ENCODE data around the gene TXN2. TPM values are rescaled to one million over a fixed set of nuclear protein-coding genes. Genes with fewer than 3 reads are reported as not detected.
"Not testable (repeated sequence)": the region's sequence is repeated elsewhere in the genome, so short reads cannot be mapped to it uniquely, and the experiment has no call there.

Gene TXN2
- total and polyA plus RNA-seq, 4 donors, result 22.0 to 135 (median 85.1) TPM

DNA sequence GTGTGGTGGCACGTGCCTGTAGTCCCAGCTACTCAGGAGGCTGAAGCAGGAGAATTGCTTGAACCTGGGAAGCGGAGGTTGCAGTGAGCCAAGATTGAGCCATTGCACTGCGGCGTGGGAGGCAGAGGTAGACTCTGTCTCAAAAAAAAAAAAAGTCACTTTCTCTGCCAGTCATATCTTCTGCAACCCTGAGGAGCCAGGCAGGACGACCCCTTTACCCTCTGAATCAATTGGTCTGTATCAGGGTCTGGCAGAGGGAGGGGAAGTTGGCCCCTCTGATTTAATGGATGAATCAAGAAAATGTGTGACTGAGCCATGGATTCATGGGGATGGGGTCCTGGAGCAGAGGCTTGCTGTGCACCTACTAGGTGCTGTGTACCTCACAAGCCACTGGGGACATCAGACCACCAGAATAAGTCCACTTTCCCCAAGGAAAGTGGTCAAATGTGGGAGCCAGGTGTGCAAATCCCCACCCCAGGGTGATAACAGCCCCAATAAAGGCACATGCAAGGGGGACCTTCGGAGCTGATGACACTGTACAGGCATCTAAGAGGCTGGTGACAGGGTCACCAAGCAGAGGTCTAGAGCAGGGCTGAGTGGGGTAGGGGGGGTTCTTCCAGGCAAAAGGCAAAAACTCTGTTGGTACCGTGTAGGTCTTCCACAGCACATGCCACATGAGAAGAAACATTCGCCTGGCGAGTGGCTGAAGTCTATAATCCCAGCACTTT lies 29.0 kb downstream of the TXN2 start:
- Histone ChIP-seq H3K36me3 (ENCODE audit: control insufficient read depth, insufficient read depth, low read length) (no peaks in the 10 kb centered on the region), H3K4me3 (ENCODE audit: low read depth, low read length) (no peak overlapping the region), H3K27me3 (ENCODE audit: control insufficient read depth, insufficient read depth, low read length) (no peaks in the 10 kb centered on the region), H3K4me1 (ENCODE audit: control insufficient read depth, insufficient read depth, low read length) (peaks cover 32% of the 10 kb centered on the region), H3K27ac (ENCODE audit: low read depth, low read length) (no peak overlapping the region), H3K9me3 (ENCODE audit: control insufficient read depth, insufficient read depth, low read length) (no peaks in the 10 kb centered on the region)
- 84% methylated on average over 6 of the region's 9 CpGs for WGBS (ENCODE audit: insufficient coverage)
- DNase-seq (ENCODE audit: low read depth in 4 of 6, low spot score in 6 of 6), result no peak

DNA sequence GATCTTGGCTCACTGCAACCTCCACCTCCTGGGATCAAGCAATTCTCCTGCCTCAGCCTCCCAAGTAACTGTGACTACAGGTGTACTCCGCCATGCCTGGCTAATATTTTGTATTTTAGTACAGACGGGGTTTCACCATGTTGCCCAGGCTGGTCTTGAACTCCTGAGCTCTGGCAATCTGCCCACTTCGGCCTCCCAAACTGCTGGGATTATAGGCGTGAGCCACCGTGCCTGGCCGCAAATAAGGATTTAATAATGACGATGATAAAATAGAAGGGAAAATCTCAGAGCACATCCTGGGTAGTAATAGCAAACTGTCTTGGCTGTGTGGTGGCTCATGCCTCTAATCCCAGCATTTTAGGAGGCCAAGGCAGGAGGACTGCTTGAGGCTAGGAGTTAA lies 30.5 kb downstream of the TXN2 start:
- WGBS (ENCODE audit: insufficient coverage), result 97% methylated on average over 7 of the region's 7 CpGs
- H3K36me3 ChIP-seq (ENCODE audit: control insufficient read depth, insufficient read depth, low read length); H3K4me3 ChIP-seq (ENCODE audit: low read depth, low read length); H3K27me3 ChIP-seq (ENCODE audit: control insufficient read depth, insufficient read depth, low read length); H3K9me3 ChIP-seq (ENCODE audit: control insufficient read depth, insufficient read depth, low read length); DNase-seq (ENCODE audit: low read depth in 4 of 6, low spot score in 6 of 6); H3K27ac ChIP-seq (ENCODE audit: low read depth, low read length): not testable (repeated sequence)
- peaks cover 31% of the 10 kb centered on the region for H3K4me1 ChIP-seq (ENCODE audit: control insufficient read depth, insufficient read depth, low read length)

DNA sequence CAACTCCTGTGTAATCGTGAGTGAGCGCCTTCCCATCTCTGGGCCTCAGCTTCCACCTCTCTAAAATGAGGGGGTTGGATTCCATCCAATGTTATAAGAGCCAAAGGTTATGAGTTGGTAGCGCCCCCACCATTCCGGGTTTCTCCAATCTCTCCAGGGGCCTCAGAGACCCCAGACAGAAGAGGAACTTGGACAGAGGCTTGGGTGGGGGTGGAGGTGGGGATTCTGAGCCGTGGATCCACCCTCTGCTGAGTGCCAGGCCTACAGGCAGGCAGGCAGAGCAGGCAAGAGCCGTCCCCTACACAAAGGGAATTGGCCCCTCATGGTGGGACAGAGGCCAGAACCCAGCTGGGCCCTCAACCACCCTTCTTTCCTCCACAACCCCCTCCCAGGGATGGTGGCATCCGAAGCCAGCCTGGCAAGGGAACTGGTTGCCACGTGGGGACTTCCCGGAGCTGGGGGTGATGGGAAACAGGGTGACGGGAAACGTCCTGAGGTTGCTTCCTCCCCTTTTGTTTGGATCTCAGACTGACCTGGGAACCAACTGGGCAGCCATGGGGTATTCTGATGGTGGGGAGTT lies 31.8 kb downstream of the TXN2 start:
- Histone ChIP-seq H3K36me3 (ENCODE audit: control insufficient read depth, insufficient read depth, low read length) (no peaks in the 10 kb centered on the region), H3K4me1 (ENCODE audit: control insufficient read depth, insufficient read depth, low read length) (peaks cover 21% of the 10 kb centered on the region), H3K9me3 (ENCODE audit: control insufficient read depth, insufficient read depth, low read length) (no peaks in the 10 kb centered on the region), H3K27ac (ENCODE audit: low read depth, low read length) (peak overlapping the region; percentile 6), H3K4me3 (ENCODE audit: low read depth, low read length) (no peak overlapping the region), H3K27me3 (ENCODE audit: control insufficient read depth, insufficient read depth, low read length) (no peaks in the 10 kb centered on the region)
- 64% methylated on average over 5 of the region's 11 CpGs for WGBS (ENCODE audit: insufficient coverage)
- DNase-seq (ENCODE audit: low read depth in 4 of 6, low spot score in 6 of 6), result no peak

DNA sequence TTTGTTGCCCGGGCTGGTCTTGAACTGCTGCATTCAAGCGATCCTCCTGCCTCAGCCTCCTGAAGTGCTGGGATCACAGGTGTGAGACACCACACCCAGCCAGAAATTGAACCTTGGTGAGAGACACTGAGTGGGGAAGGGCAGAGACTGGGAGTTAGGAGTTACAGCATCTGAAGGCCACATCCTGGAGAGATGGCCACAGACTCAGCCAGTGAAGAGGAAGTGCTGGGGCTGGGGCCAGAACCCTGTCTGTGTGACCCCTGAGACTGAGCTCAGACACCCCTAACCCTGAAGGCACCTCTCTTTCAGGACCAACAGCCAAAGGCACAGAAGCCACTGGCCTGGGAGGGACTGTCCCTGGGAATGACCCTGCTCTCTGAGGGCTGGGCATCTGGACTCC lies 33.8 kb downstream of the TXN2 start:
- H3K27ac ChIP-seq (ENCODE audit: low read depth, low read length), result no peak overlapping the region
- H3K4me1 ChIP-seq (ENCODE audit: control insufficient read depth, insufficient read depth, low read length), result peaks cover 18% of the 10 kb centered on the region
- no peak overlapping the region for H3K4me3 ChIP-seq (ENCODE audit: low read depth, low read length)

DNA sequence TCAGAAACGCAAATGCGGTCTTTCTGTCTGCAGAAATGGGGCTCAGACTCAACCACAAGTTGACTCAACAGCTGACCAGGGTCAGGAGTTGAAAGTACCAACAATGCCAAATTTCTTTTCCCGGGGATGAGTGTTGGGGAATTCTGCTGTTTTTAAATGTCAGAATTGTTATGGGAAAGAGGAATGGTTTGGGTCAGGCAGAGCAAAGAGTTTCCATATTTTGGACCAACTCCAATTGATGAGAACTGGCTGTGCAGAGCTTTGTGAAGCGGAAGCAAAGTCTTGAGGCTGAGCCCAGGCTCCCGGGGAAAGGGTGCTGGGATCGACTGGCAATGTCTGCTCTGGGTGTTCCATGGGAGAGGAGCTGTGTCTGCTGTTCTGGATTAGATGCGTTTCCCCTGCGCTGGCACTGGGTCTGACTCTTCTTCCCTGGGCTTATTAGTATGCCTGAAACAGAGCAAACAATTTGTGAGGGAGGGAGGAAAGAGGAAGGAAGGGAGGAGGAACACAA lies 36.2 kb downstream of the TXN2 start:
- H3K27me3 ChIP-seq (ENCODE audit: control insufficient read depth, insufficient read depth, low read length), result no peaks in the 10 kb centered on the region
- WGBS (ENCODE audit: insufficient coverage), result 76% methylated on average over 8 of the region's 8 CpGs
- no peaks in the 10 kb centered on the region for H3K36me3 ChIP-seq (ENCODE audit: control insufficient read depth, insufficient read depth, low read length)
- no peak overlapping the region for H3K4me3 ChIP-seq (ENCODE audit: low read depth, low read length)
- H3K4me1 ChIP-seq (ENCODE audit: control insufficient read depth, insufficient read depth, low read length), result peaks cover 9% of the 10 kb centered on the region
- DNase-seq (ENCODE audit: low read depth in 4 of 6, low spot score in 6 of 6), result no peak
- H3K9me3 ChIP-seq (ENCODE audit: control insufficient read depth, insufficient read depth, low read length), result no peaks in the 10 kb centered on the region
- no peak overlapping the region for H3K27ac ChIP-seq (ENCODE audit: low read depth, low read length)

More for the DNA sequence above, 33.8 kb downstream of the TXN2 start:
- Histone ChIP-seq H3K9me3 (ENCODE audit: control insufficient read depth, insufficient read depth, low read length) (no peaks in the 10 kb centered on the region), H3K36me3 (ENCODE audit: control insufficient read depth, insufficient read depth, low read length) (no peaks in the 10 kb centered on the region), H3K27me3 (ENCODE audit: control insufficient read depth, insufficient read depth, low read length) (no peaks in the 10 kb centered on the region)
- 100% methylated on average over 2 of the region's 2 CpGs for WGBS (ENCODE audit: insufficient coverage)
- DNase-seq (ENCODE audit: low read depth in 4 of 6, low spot score in 6 of 6), result no peak

DNA sequence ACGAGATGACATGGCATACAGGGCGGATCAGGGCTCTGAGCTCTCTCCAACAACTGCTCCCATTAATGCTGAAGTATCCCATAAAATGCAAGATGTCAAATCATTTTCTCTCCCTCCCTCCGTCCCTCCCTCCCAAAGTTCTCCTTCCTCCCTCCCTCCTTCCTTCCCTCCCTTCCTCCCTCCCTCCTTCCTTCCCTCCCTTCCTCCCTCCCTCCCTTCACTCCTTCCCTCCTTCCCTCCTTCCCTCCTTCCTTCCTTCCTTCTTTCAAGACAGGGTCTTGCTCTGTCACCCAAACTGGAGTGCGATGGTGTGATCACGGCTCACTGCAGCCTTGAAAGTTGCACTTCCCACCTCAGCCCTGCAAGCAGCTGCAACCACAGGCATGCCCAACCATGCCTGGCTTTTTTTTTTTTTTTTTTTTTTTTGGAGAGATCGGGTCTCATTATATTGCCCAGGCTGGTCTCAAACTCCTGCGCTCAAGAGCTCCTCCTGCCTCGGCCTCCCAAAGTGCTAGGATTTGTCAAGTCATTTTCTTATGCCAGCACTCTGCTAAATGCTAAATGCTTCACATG lies 38.2 kb downstream of the TXN2 start:
- DNase-seq (ENCODE audit: low read depth in 4 of 6, low spot score in 6 of 6), result no peak
- Histone ChIP-seq H3K4me3 (ENCODE audit: low read depth, low read length) (no peak overlapping the region), H3K9me3 (ENCODE audit: control insufficient read depth, insufficient read depth, low read length) (no peaks in the 10 kb centered on the region), H3K27me3 (ENCODE audit: control insufficient read depth, insufficient read depth, low read length) (no peaks in the 10 kb centered on the region), H3K27ac (ENCODE audit: low read depth, low read length) (no peak overlapping the region), H3K4me1 (ENCODE audit: control insufficient read depth, insufficient read depth, low read length) (no peaks in the 10 kb centered on the region), H3K36me3 (ENCODE audit: control insufficient read depth, insufficient read depth, low read length) (no peaks in the 10 kb centered on the region)
- WGBS (ENCODE audit: insufficient coverage), result 75% methylated on average over 6 of the region's 8 CpGs

DNA sequence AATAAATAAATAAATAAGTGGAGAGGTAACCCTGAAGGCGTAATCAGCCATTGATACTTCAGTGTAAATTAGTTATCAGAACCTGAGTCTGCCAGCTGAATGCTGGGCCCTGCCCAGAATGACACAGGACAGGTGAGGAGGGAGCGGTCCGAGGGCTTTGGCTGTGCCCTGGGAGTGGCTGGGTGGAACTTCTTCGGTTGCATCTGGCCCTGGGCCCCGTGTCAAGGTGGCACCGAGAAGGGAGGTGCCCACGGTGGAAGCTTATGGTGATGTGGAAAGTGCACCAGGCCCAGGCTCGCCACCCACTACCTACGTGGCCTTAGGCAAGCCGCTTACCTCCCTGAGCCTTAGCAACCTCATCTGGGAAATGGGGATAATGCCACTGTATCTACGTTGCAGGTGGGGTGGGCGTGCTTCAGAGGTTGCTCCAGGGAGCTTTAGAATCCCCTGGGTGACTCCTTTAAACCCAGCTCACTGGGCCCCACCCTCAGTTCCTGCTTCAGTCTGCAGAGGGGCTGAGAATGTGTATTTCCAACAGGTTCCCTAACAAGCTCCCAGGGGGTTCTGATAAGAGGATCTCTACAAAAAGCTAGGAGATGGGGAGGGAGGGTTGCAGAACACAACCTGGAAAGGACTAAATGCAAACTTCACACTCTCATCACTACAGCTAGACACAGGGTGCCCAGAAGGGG lies 38.8 kb downstream of the TXN2 start:
- H3K27ac ChIP-seq (ENCODE audit: low read depth, low read length), result no peak overlapping the region
- H3K36me3 ChIP-seq (ENCODE audit: control insufficient read depth, insufficient read depth, low read length), result no peaks in the 10 kb centered on the region
- DNase-seq (ENCODE audit: low read depth in 4 of 6, low spot score in 6 of 6), result no peak
- H3K27me3 ChIP-seq (ENCODE audit: control insufficient read depth, insufficient read depth, low read length), result no peaks in the 10 kb centered on the region
- H3K9me3 ChIP-seq (ENCODE audit: control insufficient read depth, insufficient read depth, low read length), result no peaks in the 10 kb centered on the region
- H3K4me1 ChIP-seq (ENCODE audit: control insufficient read depth, insufficient read depth, low read length), result no peaks in the 10 kb centered on the region
- H3K4me3 ChIP-seq (ENCODE audit: low read depth, low read length), result no peak overlapping the region
- 89% methylated on average over 12 of the region's 12 CpGs for WGBS (ENCODE audit: insufficient coverage)

DNA sequence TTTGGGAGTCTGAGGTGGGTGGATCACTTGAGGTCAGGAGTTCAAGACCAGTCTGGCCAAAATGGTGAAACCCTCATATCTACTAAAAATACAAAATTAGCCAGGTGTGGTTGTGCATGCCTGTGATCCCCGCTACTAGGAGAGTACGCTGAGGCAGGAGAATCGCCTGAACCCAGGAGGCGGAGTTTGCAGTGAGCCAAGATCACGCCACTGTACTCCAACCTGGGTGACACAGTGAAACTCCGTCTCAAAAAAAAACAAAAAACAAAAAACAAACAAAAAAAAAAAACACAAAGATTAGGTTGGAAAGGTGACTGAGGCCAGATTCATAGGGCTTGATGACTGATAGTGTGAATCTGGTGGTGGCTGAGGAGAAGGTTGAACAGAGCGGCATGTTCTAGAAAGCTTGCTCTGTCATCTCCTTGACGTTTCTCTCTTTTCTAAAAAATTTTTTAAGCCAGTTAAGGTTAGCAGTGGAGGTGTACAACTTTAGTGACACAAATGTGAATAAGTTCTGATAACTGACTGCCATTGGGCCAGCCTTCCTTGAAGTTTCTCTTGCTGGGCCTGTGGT lies 40.9 kb downstream of the TXN2 start:
- no peak for DNase-seq (ENCODE audit: low read depth in 4 of 6, low spot score in 6 of 6)
- no peaks in the 10 kb centered on the region for H3K9me3 ChIP-seq (ENCODE audit: control insufficient read depth, insufficient read depth, low read length)
- no peaks in the 10 kb centered on the region for H3K36me3 ChIP-seq (ENCODE audit: control insufficient read depth, insufficient read depth, low read length)
- no peak overlapping the region for H3K4me3 ChIP-seq (ENCODE audit: low read depth, low read length)
- WGBS (ENCODE audit: insufficient coverage), result 95% methylated on average over 4 of the region's 8 CpGs
- no peak overlapping the region for H3K27ac ChIP-seq (ENCODE audit: low read depth, low read length)
- no peaks in the 10 kb centered on the region for H3K27me3 ChIP-seq (ENCODE audit: control insufficient read depth, insufficient read depth, low read length)
- H3K4me1 ChIP-seq (ENCODE audit: control insufficient read depth, insufficient read depth, low read length), result peaks cover 3% of the 10 kb centered on the region

DNA sequence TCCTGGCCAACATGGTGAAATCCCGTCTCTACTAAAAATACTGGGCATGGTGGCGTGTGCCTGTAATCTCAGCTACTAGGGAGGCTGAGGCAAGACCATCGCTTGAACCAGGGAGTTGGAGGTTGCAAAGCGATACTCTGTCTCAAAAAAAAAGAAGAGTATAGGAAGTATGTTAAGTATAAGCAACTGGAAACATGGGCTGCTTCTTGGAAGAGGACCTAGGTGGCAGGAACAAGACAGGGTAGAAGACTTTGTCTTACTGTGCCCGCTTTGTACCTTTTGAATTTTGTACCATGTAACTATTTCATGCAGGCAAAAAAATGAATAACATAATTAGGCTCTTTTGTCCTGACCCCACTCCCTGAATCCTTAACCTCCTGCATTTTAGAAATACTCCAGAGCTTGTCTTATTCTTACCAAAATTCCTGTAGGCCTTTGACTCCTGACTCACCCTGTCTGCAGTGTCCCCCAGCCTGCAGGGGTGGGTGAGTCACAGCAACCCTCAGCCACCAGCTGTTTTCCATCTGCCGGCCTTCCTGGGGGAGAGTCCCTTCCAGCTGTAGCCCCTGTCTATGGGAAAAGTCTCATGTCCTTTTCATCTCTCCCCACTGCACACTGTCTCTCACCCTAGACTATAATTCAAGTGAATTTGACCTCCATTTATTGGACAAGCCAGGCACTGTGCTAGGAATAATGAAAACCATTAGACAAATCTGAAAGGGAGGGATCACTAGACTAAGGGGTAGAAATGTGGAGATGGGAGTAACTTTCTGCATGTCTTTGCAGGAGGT lies 41.8 kb downstream of the TXN2 start:
- Histone ChIP-seq H3K27ac (ENCODE audit: low read depth, low read length) (no peak overlapping the region), H3K4me3 (ENCODE audit: low read depth, low read length) (no peak overlapping the region), H3K4me1 (ENCODE audit: control insufficient read depth, insufficient read depth, low read length) (peaks cover 5% of the 10 kb centered on the region), H3K9me3 (ENCODE audit: control insufficient read depth, insufficient read depth, low read length) (no peaks in the 10 kb centered on the region), H3K36me3 (ENCODE audit: control insufficient read depth, insufficient read depth, low read length) (no peaks in the 10 kb centered on the region), H3K27me3 (ENCODE audit: control insufficient read depth, insufficient read depth, low read length) (no peaks in the 10 kb centered on the region)
- WGBS (ENCODE audit: insufficient coverage), result 89% methylated on average over 6 of the region's 6 CpGs
- DNase-seq (ENCODE audit: low read depth in 4 of 6, low spot score in 6 of 6), result no peak

Data from spinal cord (tissue), 10 donors.